ENCODE results near the gene GALNT10.
"Not testable (repeated sequence)": the region's sequence is repeated elsewhere in the genome, so short reads cannot be mapped to it uniquely, and the experiment has no call there.

Gene GALNT10

DNA sequence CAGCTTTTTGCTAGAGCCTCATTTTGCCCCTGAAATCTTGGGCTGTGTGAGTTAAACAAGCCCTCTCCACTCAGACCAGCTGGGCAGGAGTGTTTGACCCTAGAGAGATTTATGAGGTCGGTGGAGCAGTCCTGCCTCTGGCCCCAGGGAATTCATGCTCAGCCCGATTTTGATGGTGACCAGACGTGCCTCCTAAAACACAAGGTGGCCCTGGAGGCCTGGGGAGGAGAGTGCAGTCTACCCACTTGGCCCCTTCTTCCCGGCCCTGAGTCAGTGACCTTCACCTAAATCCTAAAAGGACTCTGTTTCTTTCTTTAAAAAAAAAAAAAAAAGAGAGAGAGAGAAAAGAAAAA is 168.7 kb downstream of the GALNT10 start:
- DNase-seq = no peak

DNA sequence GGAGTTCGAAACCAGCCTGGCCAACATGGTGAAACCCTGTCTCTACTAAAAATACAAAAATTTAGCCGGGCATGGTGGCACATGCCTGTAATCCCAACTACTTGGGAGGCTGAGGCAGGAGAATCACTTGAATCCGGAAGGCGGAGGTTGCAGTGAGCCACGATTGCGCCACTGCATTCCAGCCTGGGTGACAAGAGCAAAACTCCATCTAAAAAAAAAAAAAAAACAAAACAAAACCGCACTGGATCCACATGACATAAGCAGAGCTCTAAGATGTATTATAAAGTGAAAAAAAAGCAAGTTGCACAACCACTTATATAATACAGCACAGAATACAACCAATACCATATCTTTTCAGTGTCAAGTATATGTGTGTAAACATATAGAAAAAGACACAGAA is 169.7 kb downstream of the GALNT10 start:
- DNase-seq = not testable (repeated sequence)

DNA sequence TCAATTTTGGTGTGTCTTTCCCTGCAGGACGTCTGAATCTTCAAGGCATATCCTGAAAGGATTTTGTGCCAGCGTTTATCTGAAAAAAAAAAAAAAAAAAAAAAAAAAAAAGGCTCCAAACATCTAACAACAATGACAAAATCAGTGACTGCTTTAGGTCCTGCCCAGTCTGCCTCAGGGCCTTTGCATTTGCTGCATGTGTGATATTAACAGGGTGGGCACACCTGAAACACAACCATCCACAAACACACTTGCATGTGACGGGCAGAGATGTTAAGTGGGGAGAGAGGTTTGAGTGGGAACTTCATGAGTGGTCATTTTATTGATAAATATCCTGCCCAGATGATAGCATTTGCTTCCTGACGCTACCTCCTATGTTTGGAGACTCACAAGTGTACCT is 172.9 kb downstream of the GALNT10 start:
- no peak for DNase-seq

DNA sequence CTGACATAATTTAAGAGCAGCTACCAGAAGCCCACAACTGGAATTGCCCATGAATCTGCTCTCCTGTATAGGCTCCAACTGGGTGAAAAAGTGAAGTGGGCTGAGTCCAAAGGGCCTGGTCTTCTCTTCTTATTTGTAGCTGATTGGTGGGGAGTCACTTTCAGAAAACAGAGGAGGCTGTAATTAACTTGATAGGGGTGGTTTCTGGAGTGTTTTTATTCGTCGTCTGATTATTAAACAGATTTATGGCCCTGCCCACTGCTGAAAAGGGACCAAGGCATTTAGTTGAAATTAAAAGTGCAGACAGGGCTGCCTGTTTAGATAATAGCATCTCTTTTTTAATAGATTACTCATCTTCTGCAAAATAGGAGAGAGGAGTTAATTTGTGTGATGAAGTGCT is 174.2 kb downstream of the GALNT10 start:
- no peak for DNase-seq

DNA sequence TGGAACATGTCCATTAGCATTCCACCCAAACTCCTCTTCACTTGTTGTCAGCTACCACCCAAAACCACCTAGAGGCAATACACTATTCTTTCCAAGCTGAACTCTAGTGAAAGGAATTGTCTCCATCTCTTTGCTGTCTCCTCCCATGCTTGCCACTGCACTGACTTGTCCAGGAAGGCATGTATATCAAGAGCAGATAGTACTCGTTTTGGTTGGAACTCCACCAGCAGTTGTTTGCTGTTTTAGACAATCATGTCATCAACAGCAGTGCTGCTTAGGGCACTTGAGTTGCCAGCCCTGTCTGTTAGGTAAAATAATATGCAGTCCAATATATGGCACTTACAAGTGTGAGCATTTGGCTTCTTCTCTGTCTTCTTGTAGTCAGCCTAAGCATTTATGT is 175.3 kb downstream of the GALNT10 start:
- DNase-seq = no peak

DNA sequence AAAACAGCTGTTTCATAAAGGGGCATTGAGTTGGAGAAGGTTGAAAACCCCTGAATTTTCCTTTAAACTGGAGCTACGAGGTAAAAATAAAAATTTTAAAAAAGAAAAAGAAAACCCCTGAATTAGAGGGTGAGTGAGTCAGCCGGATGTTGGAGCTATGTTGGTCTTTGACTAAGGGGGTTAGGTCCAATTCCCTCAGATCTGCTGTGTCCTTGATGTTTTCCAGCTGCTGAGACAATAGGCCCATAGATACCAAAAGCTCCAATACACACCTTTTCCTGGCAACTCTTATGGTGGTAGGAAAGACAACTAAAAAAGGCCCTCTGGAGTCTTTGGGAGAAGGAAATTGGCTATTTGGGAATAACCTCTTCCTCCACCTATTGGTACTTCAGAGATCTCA is 175.8 kb downstream of the GALNT10 start:
- DNase-seq = no peak

DNA sequence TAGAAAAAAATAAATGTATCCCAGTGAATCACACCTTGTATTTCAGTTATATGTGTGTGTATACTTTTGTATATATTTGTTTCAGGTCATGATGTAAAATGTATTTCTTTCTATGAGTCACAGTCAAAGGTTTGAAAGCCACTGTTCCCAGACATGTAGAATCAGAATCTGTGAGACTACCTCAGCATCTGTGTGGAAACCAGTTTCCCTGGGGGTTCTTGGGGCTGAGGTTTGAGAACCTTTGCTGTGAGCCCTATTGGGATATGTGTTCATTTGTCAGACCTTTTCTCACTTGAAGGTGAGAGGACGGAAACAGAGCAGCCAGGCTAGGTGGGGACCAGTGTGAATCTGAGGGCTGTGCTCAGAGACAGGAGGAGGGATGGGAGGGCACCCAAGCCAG is 176.6 kb downstream of the GALNT10 start:
- no peak for DNase-seq

DNA sequence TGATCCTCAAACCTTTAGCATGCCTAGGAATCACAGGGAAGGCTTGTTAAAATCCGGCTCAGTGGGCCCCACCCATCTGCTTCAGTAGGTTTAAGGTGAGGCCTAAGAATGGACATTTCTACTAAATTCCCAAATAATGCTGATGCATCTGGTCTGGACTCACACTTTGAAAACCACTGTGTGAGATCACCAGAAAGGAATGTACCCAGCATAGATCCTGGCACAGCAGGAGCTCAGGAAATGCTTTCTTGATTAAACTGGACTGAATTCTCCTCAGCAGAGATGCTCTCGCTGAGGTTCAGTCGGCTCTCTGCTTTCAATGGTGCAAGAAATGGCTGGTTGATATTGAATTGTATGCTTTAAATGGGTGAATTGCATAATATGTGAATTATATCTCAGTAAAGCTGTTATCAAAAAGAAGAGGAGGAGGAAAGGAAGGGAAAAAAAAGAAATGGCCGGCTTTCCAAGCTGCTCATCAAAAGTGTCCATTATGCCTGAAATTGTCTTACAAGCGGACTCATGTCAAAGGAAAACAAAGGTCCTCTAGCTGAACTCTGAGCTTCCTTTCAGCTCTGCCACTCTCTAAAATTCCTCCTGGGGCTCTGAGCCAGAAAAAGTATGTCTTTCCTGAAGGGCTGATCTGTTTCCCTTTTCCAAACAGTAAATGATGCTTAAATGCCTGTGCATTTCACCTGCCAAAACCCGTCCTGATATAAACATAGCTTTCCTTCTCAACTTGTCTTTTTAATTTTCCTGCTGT is 177.7 kb downstream of the GALNT10 start:
- DNase-seq = no peak

DNA sequence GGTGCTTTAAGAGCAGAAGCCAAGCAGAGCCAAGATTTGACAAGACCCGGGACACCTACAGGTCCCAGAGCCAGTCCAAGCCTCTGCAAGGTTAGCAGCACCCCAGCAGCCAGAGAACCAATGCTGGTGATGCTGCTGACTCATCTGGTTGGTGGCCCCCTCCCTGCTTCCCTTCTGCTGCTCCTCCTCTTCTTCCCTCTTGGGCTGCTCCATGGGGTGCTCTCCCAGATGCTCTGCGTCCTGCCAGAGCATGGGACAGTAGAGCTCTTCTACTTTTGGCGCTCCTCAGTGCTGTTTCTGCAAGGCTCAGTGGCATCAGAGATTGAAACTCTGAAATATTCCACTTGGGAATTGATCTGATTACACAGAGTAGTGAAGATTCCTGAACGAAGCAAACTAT is 179.1 kb downstream of the GALNT10 start:
- no peak for DNase-seq

DNA sequence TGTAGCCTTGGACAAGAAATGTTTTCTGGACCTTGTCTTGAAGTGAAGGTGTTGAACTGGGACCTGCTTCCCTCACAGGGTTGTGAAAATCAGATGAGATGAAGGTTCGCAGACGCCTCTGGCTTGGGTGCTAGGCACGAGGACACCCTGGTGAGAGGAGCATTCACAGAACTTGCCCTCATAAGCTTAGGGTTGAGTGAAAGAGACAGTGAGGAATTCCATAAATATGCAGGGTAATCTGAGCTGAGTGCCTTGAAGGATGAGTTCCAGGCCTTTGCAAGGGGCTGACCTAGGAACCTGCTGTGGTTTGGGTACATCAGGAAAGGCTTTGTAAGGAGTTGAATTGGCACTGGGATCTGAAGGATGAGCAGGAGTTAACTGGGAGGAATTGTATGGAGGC is 179.6 kb downstream of the GALNT10 start:
- DNase-seq = no peak

DNA sequence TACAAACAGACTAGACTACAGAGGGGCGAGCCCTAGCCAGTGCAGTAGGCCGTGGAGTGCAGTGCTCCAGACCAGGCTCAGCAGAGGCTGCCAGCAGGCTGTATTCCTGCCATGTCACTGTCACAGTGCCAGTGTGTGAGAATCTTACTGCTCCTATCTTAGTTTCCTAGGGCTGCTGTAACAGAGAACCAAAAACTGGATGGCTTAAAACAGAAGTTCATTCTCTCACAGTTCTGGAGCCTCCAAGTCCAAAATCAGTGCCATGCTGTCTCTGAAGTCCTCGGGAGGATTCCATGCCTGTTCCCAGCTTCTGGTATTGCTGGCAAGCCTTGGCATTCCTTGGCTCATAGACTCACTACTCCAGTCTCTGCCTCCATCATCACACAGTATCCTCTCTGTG is 180.3 kb downstream of the GALNT10 start:
- no peak for DNase-seq

DNA sequence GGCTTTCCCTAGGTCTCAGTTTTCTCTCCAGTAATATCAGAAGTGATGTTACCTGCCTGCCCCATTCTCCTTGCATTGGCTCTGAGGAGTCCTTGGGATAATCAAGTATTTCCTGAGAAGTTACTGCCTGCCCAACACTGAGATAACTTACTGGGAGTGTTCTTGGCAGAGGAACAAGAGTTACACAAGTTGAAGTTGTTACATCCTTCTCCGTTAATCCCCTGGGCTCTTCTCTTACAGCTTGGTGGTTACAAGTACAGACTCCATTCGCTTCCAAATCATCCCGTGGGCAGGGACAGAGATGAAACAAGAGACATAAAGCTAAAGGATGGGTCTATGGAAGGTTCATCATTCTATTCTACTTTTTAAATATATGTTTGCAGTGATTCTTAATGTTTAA is 181.2 kb downstream of the GALNT10 start:
- DNase-seq = no peak

DNA sequence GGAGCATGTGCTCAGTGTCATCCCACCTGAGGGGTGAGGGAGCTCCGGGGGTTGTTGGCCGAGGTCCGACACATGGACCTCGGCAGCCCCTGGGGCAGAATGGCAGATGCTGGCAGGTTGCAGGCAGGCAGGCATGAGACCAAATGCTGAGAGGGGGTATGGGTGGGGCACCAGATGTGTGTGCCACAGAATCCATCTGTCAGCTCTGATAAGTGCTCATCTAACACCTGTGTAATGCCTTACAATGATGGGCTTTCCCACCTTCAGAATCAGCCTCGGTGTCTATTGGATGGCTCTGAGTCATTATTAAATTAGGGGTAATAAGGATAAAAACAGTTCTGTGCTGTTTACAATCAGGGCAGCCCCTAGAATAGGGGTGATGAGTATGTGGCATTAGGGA is 182.1 kb downstream of the GALNT10 start:
- DNase-seq = no peak

DNA sequence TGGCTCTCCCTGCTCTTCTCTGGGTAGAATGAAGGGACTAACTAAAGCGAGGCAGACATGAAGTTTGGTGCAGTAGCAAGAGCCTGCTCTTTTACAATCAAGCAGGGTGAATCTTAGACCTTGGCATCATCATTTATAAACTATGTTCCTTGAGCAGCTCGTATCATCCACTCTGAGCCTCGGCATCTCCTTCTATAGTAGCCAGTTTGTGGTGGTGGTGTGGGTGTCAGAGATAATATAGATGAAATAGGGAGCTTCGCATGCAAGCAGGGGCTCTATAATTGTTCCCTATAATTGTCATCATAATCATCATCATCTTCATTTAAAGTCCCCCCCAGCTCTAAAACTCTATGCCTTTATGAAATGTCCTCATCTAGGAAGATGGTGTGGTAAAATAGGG is 182.8 kb downstream of the GALNT10 start:
- no peak for DNase-seq

DNA sequence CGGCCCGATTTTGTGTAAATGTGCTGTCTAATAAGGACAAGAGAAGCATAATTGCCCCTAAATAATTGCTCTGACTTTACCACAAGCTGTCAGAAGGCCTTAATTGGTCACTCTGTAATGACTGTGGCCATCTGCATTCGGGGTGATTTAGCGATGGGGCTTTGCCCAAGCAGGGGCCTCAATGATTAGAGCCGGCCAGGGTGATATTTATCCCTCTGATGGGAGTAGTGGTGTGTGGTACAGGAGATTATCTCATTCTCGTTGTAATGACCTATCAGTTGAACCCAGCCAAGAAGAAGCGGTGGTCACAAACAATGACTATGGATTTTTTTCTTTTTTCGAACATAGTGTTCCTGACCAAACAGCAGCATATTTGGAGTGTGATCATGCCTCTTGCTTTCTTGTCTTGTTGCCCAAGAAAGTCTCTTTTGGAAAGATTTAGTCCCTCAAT is 183.2 kb downstream of the GALNT10 start:
- no peak for DNase-seq

DNA sequence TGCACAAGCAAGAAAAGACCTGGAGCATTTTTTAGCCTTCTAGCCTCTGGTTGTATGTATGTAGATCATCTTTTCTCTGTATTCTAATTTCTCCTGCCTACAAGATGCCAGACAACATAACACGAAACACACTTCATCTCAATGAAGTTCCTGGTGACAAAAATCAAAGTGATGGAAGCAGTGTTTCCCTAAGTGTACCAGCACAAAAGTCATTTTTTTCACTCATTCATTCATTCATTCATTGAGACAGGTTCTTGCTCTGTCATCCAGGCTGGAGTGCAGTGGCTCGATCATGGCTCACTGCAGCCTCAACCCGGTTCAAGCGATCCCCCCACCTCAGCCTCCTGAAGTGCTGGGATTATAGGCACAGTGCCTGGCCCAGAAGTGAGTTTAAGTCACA is 183.7 kb downstream of the GALNT10 start:
- no peak for DNase-seq

DNA sequence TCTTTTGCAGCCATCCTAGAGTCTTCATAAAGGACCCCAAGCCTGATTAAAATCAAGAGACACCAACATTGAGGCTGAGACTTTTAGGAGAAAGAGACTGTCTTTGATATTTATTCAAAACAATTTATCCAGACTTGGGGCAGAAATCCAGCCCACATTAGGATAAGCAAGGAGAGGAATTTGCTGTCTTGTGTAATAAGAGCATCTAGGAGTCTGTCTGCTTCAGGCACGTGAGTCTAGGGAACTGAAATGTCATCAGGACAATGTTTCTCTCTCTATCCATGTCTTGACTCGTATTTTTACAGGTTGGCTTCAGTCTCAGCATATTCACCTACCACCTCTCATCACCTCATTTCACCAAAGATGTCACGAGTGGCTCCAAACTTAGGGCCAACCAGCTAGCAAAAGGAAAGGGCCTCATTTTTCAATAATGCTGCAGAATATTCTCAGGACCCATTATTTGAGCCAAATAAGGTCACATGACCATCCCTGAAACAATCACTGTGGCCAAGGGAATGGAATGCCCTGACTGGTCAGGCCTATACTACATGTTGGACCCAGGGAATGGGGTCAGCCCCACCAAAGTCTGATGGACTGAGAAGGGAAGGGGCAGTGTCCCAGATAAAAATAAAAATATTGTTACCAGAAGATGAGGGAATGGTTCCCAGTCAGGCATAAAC is 184.9 kb downstream of the GALNT10 start:
- no peak for DNase-seq

DNA sequence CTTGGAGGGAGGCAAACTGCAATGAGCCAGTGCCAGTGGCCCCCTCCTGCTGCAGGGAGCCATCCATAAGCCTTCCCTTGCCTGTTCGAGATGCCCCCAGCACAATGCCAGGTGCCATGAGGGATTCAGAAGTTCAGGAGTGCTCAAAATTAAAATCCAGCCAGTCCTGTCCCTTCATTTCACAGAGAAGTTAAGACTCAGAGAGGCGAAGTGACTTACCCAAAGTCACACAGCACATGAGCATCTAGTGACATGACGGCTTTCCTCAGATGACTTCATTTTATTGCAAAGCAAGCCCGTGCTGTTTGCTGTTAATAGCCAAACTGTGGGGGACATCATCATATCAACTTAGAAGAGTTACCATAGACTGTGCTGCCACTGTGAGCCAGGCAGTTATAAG is 185.9 kb downstream of the GALNT10 start:
- DNase-seq = no peak

DNA sequence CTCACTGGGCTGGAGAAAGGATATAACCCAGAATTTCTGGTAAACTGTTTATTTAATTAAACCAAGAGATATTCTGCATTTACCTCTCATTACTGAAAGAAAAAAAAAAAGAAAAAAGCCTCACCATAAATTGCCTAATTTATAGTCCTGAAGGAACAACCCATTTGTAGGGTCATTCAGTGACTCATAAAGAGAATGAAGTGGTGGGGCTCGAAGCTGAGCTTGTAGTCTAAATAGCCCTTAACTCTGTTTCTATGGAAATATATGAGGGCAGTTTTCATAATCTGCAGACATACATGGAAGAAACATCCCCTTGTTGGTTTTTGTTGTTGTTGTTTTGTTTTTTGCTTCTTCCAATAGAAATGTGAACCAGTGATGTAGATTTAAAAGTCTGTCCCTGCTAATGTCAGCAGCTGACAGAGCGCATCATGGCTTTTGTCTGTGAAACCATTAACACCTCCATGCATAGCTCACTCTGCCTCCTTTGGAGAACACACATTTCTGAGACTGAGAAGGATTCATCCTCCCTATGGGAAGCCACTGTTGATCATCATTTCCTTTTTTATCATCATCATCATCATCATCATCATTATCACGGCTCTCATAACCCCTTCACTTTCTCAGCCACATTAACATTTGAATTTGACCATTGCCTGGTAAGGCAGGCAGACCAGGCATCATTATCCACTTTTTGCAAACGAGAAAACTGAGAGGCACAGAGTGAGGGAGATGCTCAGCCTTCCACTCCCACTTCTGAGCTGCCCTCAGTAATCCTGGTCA is 187.4 kb downstream of the GALNT10 start:
- DNase-seq = no peak

DNA sequence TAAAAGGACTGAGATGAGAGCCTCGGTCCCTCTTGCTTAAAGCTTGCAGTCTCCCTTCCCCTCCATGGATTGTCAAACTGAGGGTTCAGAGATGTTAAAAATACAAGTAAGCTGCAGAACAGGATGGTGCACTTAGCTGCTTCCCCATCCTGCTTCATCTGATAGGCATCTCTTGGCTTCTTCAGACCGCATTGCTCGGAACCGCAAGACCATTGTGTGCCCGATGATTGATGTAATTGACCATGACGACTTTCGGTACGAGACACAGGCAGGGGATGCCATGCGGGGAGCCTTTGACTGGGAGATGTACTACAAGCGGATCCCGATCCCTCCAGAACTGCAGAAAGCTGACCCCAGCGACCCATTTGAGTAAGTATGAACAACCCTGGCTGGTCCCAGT is 189.7 kb downstream of the GALNT10 start:
- no peak for DNase-seq

DNA sequence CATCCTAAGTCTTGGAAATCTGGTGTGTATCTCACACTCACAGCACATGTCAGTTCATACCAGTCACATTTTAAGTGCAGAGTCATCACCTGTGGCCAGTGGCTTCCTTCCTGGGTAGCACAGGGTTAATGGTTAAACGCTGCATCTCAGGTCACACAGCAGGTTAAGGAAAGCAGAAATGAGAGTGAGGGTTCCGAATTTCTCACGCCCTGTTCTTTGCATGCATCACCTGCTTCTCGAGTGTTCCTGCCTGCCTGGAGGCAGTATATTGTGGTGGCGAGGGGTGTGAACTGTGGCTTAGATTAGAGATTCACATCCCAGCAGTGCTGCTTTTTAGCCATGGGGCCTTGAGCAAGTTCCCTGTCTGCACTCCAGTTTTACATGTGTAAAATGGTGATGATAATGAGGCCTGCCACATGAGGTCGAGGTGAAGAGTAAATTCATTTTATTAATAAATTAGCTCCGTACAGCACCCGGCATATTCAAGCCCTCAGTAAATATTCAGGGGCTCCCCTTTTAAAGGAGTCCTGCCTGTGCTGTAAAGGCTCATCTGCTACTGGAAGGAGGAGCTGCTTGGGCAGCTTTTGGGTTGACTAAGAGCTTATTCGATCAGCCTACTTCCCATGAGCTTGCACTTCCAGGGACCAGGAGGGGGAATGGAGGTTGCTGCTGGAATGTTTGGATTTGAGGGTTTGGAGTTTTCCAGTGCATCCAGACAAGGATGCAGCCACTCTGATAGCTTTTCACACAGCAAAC is 194.1 kb downstream of the GALNT10 start:
- no peak for DNase-seq

DNA sequence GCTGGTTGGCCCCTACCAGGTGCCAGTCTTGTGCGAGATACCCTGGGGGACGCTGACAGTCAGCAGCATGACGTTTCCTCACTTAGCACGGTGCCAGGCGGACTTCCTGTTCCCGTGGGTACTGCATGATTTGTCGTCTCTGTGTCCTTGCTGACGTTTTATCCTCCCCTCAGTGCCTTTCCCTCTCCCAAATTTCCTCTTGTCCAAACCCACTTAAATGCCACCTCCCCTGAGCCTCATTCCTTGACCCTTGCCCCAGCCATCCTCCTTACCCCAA is 194.6 kb downstream of the GALNT10 start:
- DNase-seq = no peak

DNA sequence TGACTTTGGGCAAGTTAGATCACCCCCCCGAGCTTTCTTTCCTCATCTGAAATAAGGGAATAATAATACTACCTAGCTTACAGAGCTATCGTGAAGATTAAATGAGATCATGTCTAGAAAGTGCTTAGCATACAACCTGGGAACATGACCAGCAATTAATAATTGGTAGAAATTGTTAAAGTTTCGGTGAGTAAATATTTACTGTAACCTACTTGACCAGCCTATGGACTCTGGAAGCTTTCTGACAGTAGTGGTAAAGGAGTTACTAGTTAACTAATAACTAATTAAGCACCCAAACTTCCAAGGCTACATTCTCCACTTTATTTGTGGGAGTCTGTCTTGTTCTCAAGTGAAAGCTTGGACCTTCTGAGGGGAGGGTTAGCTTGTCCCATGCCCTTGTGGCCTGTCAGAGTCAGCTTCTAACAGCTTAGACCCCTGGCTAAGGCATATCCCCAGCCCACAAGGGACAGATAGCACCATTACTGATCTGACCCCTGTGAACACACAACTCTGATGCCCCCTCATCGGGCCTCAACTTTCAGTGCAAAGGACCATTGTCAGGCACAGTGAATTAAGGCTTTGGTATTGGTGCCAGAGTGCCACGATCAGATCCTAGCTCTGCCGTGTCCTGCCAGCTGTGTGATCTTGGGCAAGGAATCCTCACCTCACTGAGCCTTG is 196.6 kb downstream of the GALNT10 start:
- no peak for DNase-seq
